Stomach (tissue), 4 donors: ENCODE data around the gene LILRA6.

ENCODE experiments used
- CTCF ChIP-seq, 7 experiments: fragments of 450-650 bp in 4 of 7; fragments of 200-600 bp in 3 of 7; sonication (generic) in 3 of 7; IDR thresholded peaks; one replicate each; pipeline ENCODE4 v1.5.1; 2016 to 2019; ENCODE audit warnings: antibody characterized with exemption in 7 of 7, control low read depth in 2 of 7, mild to moderate bottlenecking in 1 of 7
- POLR2AphosphoS5 ChIP-seq, 3 donors: sonication (generic); formaldehyde crosslinking; IDR thresholded peaks; one replicate each; pipeline ENCODE4 v1.6.1; 2016; ENCODE audit warnings: antibody characterized with exemption in 3 of 3

GRCh38 chr19:54252845-54253244 is 10.3 kb upstream of the LILRA6 start:
- TF ChIP-seq CTCF (IDR thresholded peaks at IDR 0.05) = no peak
- TF ChIP-seq POLR2AphosphoS5 (IDR thresholded peaks at IDR 0.05) = no peak
